Stimulated activated CD8-positive, alpha-beta memory T cell treated with anti-CD3 and anti-CD28 coated beads, Interleukin-12 subunit alpha, Interleukin-12 subunit beta, amount 100 ng/mL, for 24 hours (primary cell): ENCODE data around the gene WDR19.

Source experiments
- DNase-seq: peaks from one replicate; pipeline ENCODE4 v3.0.0-alpha.2; 2020; ENCODE audit errors: extremely low read depth

WDR19 gene

GRCh38 chr4:39303871-39304270, 121.5 kb downstream of the WDR19 start:
- no peak for DNase-seq

GRCh38 chr4:39304651-39305050, 122.3 kb downstream of the WDR19 start:
- no peak for DNase-seq

- no peak for DNase-seq
Measured at GRCh38 chr4:39305912-39306677, 123.8 kb downstream of the WDR19 start.

GRCh38 chr4:39308611-39309010, 126.3 kb downstream of the WDR19 start:
- no peak for DNase-seq

- DNase-seq: no peak
Measured at GRCh38 chr4:39312816-39313215, 130.5 kb downstream of the WDR19 start.

GRCh38 chr4:39319676-39320075, 137.3 kb downstream of the WDR19 start:
- DNase-seq: no peak

GRCh38 chr4:39320381-39321115, 138.2 kb downstream of the WDR19 start:
- DNase-seq: no peak

- no peak for DNase-seq
Measured at GRCh38 chr4:39323821-39324220, 141.5 kb downstream of the WDR19 start.

- DNase-seq: no peak
Measured at GRCh38 chr4:39324446-39324845, 142.1 kb downstream of the WDR19 start.

- no peak for DNase-seq
Measured at GRCh38 chr4:39324897-39325613, 142.7 kb downstream of the WDR19 start.

- no peak for DNase-seq
Measured at GRCh38 chr4:39326468-39326977, 144.2 kb downstream of the WDR19 start.

- no peak for DNase-seq
Measured at GRCh38 chr4:39330353-39330752, 148.0 kb downstream of the WDR19 start.

GRCh38 chr4:39331191-39331590, 148.9 kb downstream of the WDR19 start:
- no peak for DNase-seq
